GM23338 (cell line): Measurements from ENCODE around the gene KIF4B.

Experiments
- CREB1 ChIP-seq: fragments of 250-450 bp; sonication (Bioruptor Pico); IDR thresholded peaks from 2 replicates; pipeline ENCODE4 v1.5.0; 2020; ENCODE audit warnings: low read depth, mild to moderate bottlenecking, moderate library complexity
- EZH2 ChIP-seq: fragments of 200-600 bp; sonication (generic); IDR thresholded peaks from one replicate; pipeline ENCODE4 v1.8.0; 2017; ENCODE audit warnings: antibody characterized with exemption, mild to moderate bottlenecking, low read depth; ENCODE audit not compliant: unreplicated experiment
- EZH2phosphoT487 ChIP-seq: fragments of 200-600 bp; sonication (generic); IDR thresholded peaks from one replicate; pipeline ENCODE4 v1.8.1; 2018; ENCODE audit warnings: antibody characterized with exemption; ENCODE audit not compliant: unreplicated experiment
- JUNB ChIP-seq: IDR thresholded peaks from one replicate; pipeline ENCODE4 v1.6.1; 2016; ENCODE audit warnings: antibody characterized with exemption; ENCODE audit not compliant: unreplicated experiment
- NANOG ChIP-seq: IDR thresholded peaks from 2 replicates; pipeline ENCODE4 v1.6.1; 2016; ENCODE audit warnings: antibody characterized with exemption, borderline replicate concordance
- POLR2AphosphoS5 ChIP-seq: IDR thresholded peaks from 2 replicates; pipeline ENCODE4 v1.6.1; 2016; ENCODE audit warnings: antibody characterized with exemption, low read depth
- STAT1 ChIP-seq: IDR thresholded peaks from one replicate; pipeline ENCODE4 v1.6.1; 2016; ENCODE audit warnings: antibody characterized with exemption; ENCODE audit not compliant: unreplicated experiment
- ZNF114 ChIP-seq: fragments of 250-450 bp; sonication (Bioruptor Pico); IDR thresholded peaks from 2 replicates; pipeline ENCODE4 v1.5.0; 2020; ENCODE audit warnings: mild to moderate bottlenecking, moderate library complexity
- ZNF331 ChIP-seq: fragments of 250-450 bp; sonication (Bioruptor Pico); IDR thresholded peaks from 2 replicates; pipeline ENCODE4 v1.5.0; 2020; ENCODE audit warnings: low read depth, mild to moderate bottlenecking, moderate library complexity
- TF ChIP-seq, protein P1 (sequence below), 2 experiments: fragments of 200-600 bp in 1 of 2; sonication (generic) in 1 of 2; conservative IDR thresholded peaks; 2 replicates each; pipeline versions ENCODE4 v1.5.1 to v1.6.1; 2016 to 2017; ENCODE audit warnings: antibody characterized with exemption in 2 of 2, low read depth in 2 of 2, mild to moderate bottlenecking in 2 of 2, moderate library complexity in 1 of 2
- TF ChIP-seq, protein P2 (sequence below): IDR thresholded peaks from one replicate; pipeline ENCODE4 v1.6.1; 2018; ENCODE audit warnings: antibody characterized with exemption; ENCODE audit not compliant: unreplicated experiment
- TF ChIP-seq, protein P3 (sequence below): IDR thresholded peaks from 2 replicates; pipeline ENCODE4 v1.6.1; 2016; ENCODE audit warnings: antibody characterized with exemption

DNA sequence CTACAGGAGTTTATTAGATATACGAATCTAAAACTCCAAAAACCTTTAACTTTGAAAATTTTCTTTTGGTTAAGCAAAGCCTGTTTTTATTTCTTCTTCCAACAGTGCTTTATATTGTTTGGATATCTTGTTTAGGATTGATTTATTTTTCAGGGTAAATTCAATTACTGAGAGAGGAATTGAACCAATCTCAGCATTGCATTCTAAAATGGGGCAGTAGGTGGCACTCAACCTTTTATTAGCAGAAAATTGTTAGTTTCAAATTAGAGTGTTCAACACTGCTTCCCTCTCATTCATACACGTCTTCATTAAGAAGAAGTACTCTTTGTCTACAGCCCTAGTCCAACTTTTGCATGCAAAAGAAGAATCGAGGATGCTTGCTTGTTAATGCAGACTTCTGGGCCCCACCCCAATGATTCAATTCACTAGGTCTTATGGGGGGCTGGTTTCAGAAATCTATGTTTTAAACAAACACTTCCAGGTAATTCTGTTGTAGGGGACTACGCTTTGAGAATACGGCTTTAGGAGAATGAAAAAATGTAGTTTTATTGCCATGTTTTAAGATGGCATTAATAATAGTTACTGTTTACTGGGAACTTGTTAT, 46.0 kb upstream of the KIF4B start:
- TF ChIP-seq, protein P1, sequence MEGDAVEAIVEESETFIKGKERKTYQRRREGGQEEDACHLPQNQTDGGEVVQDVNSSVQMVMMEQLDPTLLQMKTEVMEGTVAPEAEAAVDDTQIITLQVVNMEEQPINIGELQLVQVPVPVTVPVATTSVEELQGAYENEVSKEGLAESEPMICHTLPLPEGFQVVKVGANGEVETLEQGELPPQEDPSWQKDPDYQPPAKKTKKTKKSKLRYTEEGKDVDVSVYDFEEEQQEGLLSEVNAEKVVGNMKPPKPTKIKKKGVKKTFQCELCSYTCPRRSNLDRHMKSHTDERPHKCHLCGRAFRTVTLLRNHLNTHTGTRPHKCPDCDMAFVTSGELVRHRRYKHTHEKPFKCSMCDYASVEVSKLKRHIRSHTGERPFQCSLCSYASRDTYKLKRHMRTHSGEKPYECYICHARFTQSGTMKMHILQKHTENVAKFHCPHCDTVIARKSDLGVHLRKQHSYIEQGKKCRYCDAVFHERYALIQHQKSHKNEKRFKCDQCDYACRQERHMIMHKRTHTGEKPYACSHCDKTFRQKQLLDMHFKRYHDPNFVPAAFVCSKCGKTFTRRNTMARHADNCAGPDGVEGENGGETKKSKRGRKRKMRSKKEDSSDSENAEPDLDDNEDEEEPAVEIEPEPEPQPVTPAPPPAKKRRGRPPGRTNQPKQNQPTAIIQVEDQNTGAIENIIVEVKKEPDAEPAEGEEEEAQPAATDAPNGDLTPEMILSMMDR (conservative IDR thresholded peaks at IDR 0.05; ENCODE audit: low read depth in 2 of 2): peak; percentile 51 to 61
- TF ChIP-seq POLR2AphosphoS5 (no peak), EZH2 (no peak), EZH2phosphoT487 (no peak), CREB1 (no peak), ZNF114 (CRISPR knock-in tag) (no peak), JUNB (no peak), NANOG (no peak), ZNF331 (CRISPR knock-in tag) (no peak), STAT1 (no peak)
- TF ChIP-seq, protein P2, sequence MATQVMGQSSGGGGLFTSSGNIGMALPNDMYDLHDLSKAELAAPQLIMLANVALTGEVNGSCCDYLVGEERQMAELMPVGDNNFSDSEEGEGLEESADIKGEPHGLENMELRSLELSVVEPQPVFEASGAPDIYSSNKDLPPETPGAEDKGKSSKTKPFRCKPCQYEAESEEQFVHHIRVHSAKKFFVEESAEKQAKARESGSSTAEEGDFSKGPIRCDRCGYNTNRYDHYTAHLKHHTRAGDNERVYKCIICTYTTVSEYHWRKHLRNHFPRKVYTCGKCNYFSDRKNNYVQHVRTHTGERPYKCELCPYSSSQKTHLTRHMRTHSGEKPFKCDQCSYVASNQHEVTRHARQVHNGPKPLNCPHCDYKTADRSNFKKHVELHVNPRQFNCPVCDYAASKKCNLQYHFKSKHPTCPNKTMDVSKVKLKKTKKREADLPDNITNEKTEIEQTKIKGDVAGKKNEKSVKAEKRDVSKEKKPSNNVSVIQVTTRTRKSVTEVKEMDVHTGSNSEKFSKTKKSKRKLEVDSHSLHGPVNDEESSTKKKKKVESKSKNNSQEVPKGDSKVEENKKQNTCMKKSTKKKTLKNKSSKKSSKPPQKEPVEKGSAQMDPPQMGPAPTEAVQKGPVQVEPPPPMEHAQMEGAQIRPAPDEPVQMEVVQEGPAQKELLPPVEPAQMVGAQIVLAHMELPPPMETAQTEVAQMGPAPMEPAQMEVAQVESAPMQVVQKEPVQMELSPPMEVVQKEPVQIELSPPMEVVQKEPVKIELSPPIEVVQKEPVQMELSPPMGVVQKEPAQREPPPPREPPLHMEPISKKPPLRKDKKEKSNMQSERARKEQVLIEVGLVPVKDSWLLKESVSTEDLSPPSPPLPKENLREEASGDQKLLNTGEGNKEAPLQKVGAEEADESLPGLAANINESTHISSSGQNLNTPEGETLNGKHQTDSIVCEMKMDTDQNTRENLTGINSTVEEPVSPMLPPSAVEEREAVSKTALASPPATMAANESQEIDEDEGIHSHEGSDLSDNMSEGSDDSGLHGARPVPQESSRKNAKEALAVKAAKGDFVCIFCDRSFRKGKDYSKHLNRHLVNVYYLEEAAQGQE: no peak
- TF ChIP-seq, protein P3, sequence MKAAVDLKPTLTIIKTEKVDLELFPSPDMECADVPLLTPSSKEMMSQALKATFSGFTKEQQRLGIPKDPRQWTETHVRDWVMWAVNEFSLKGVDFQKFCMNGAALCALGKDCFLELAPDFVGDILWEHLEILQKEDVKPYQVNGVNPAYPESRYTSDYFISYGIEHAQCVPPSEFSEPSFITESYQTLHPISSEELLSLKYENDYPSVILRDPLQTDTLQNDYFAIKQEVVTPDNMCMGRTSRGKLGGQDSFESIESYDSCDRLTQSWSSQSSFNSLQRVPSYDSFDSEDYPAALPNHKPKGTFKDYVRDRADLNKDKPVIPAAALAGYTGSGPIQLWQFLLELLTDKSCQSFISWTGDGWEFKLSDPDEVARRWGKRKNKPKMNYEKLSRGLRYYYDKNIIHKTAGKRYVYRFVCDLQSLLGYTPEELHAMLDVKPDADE: no peak
